KMS-11 (cell line): ENCODE results near the gene PBX2.

Source experiments
- H2AFZ ChIP-seq: fragments of 200-600 bp; sonication (generic); 2 replicates; pipeline ENCODE4 v1.6.1; 2016; ENCODE audit warnings: antibody characterized with exemption, mixed run types, low read depth
- H3K27ac ChIP-seq: fragments of 200-600 bp; sonication (generic); 2 replicates; pipeline ENCODE4 v1.6.1; 2016; ENCODE audit warnings: mild to moderate bottlenecking, mixed run types
- H3K27me3 ChIP-seq: fragments of 200-600 bp; sonication (generic); 2 replicates; pipeline ENCODE4 v1.6.1; 2017; ENCODE audit warnings: mild to moderate bottlenecking, low read depth, mixed run types, moderate library complexity; ENCODE audit not compliant: insufficient read depth
- H3K36me3 ChIP-seq: fragments of 200-600 bp; sonication (generic); 2 replicates; pipeline ENCODE4 v1.6.1; 2017; ENCODE audit warnings: mild to moderate bottlenecking, mixed run types; ENCODE audit not compliant: insufficient read depth
- H3K4me1 ChIP-seq: fragments of 200-600 bp; sonication (generic); 2 replicates; pipeline ENCODE4 v1.6.1; 2016; ENCODE audit warnings: mild to moderate bottlenecking, low read depth, mixed run types; ENCODE audit not compliant: poor library complexity, severe bottlenecking
- H3K4me2 ChIP-seq: fragments of 200-600 bp; sonication (generic); 2 replicates; pipeline ENCODE4 v1.7.0; 2016; ENCODE audit warnings: mild to moderate bottlenecking, mixed run types
- H3K4me3 ChIP-seq: fragments of 200-600 bp; sonication (generic); IDR thresholded peaks from 2 replicates; pipeline ENCODE4 v1.6.1; 2017; ENCODE audit warnings: low read depth, low read length, mixed read lengths; ENCODE audit not compliant: insufficient read depth
- H3K79me2 ChIP-seq: fragments of 200-600 bp; sonication (generic); 2 replicates; pipeline ENCODE4 v1.6.1; 2016; ENCODE audit warnings: low read depth, mixed run types; ENCODE audit not compliant: insufficient read depth
- H3K9ac ChIP-seq: fragments of 200-600 bp; sonication (generic); 2 replicates; pipeline ENCODE4 v1.6.1; 2016; ENCODE audit warnings: mild to moderate bottlenecking, mixed run types
- H4K20me1 ChIP-seq: fragments of 200-600 bp; sonication (generic); 2 replicates; pipeline ENCODE4 v1.6.1; 2016; ENCODE audit warnings: mild to moderate bottlenecking, mixed run types; ENCODE audit not compliant: insufficient read depth
- TF ChIP-seq, protein P1 (sequence below): fragments of 200-600 bp; sonication (generic); conservative IDR thresholded peaks from 2 replicates; pipeline ENCODE4 v1.6.1; 2017; ENCODE audit warnings: low read depth, mild to moderate bottlenecking, antibody characterized with exemption, low read length, moderate library complexity, mixed read lengths

PBX2 gene, protein sequence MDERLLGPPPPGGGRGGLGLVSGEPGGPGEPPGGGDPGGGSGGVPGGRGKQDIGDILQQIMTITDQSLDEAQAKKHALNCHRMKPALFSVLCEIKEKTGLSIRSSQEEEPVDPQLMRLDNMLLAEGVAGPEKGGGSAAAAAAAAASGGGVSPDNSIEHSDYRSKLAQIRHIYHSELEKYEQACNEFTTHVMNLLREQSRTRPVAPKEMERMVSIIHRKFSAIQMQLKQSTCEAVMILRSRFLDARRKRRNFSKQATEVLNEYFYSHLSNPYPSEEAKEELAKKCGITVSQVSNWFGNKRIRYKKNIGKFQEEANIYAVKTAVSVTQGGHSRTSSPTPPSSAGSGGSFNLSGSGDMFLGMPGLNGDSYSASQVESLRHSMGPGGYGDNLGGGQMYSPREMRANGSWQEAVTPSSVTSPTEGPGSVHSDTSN

DNA sequence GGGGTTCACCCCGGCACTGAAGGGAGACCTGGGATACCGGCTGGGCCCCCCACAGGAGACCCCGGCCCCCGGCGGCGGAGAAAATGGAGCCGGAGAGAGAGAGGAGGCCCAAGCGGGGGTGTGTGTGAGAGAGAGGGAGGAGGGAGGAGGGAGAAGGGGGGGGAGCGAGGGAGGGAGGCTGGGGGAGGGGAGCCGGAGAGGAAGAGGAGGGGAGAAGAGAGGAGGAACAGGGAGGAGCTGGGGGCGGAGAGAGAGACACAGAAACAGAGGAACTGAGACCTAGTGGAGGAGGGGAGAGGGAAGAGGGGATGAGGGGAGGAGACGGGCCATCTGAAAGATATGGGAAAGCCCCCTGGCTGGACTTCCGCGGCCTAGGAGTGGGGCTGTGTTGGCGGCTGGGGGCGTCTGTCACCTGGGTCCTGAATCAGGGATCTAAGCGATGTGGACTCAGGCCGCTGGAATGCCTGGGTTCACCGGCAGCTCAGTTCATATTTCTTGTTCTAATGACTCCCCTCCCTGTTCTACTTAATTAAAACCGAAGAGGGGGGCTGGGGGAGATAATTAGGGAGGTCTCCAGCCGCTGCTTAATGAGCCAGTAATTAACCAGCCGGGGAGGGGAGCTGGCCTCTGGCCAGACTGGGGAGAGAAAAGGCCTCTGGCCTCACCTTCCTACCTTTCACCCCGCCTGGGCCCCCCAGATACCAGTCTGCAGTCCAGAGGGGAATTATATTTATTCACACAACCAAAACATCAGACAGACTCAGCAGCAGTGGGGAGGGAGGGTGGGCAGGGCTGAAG lies at the start of gene PBX2:
Gene PBX2, minus strand, starts transcription at position 149 of the 798 bp plus-strand sequence. CDS start 287 bp downstream, outside the sequence.
- Histone ChIP-seq H4K20me1 (no peaks in the 10 kb centered on the region), H3K27me3 (no peaks in the 10 kb centered on the region), H2AFZ (no peak within 1 kb of the TSS), H3K4me3 (no peak within 1 kb of the TSS), H3K9ac (peak within 1 kb of the TSS; percentile 73), H3K27ac (peak within 1 kb of the TSS; percentile 69), H3K4me2 (peak within 1 kb of the TSS; percentile 88), H3K79me2 (peaks cover 11% of the 10 kb centered on the region), H3K36me3 (no peaks in the 10 kb centered on the region), H3K4me1 (peaks cover 53% of the 10 kb centered on the region)
- TF ChIP-seq, protein P1, sequence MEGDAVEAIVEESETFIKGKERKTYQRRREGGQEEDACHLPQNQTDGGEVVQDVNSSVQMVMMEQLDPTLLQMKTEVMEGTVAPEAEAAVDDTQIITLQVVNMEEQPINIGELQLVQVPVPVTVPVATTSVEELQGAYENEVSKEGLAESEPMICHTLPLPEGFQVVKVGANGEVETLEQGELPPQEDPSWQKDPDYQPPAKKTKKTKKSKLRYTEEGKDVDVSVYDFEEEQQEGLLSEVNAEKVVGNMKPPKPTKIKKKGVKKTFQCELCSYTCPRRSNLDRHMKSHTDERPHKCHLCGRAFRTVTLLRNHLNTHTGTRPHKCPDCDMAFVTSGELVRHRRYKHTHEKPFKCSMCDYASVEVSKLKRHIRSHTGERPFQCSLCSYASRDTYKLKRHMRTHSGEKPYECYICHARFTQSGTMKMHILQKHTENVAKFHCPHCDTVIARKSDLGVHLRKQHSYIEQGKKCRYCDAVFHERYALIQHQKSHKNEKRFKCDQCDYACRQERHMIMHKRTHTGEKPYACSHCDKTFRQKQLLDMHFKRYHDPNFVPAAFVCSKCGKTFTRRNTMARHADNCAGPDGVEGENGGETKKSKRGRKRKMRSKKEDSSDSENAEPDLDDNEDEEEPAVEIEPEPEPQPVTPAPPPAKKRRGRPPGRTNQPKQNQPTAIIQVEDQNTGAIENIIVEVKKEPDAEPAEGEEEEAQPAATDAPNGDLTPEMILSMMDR = no peak

DNA sequence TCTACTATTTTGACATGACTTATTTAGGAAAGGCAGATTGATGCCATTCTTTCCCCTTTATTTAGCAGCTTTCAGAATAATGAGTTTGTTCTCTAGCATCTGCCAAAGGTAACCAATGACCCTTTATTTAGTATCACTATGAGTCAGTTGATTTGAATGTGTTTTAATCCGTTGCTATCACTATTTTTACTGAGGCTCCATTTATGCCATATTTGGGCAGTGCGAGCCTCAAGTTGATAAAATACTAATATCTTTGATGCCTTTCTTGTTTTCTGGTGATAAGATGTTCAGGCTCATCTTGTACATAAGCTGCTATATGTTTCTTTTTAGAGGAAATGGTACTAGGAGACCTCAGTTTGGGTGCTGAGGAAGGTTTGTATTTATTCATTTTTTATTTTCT lies 49.5 kb upstream of the PBX2 start:
- Histone ChIP-seq H3K4me3 (no peak overlapping the region), H3K36me3 (no peaks in the 10 kb centered on the region), H3K4me1 (peaks cover 7% of the 10 kb centered on the region), H4K20me1 (no peaks in the 10 kb centered on the region), H3K9ac (no peak overlapping the region), H3K4me2 (no peak overlapping the region), H3K27ac (no peak overlapping the region), H2AFZ (no peak overlapping the region), H3K79me2 (no peaks in the 10 kb centered on the region), H3K27me3 (no peaks in the 10 kb centered on the region)
- TF ChIP-seq, protein P1 = no peak

DNA sequence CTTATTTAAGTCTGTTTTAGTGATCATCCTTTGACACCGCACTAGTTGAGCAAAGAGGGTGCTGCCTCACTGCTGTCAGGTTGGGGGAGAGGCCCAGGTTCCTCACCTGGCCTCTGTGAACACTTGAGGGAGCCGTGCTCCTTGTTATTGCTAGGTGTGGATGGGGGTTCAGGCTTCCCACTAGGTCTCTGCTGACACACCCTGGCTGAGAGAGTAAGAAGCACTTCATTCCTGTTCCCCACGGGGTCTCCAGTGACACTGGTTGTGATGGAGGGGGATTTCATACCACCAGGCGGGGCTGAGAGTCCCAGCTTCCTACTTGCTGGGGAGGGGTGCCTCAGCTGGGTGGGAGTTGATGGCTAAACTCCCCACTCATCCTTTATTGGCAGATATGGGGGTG lies 44.9 kb upstream of the PBX2 start:
- H3K4me3 ChIP-seq = no peak overlapping the region
- no peak overlapping the region for H2AFZ ChIP-seq
- no peaks in the 10 kb centered on the region for H3K27me3 ChIP-seq
- no peaks in the 10 kb centered on the region for H3K79me2 ChIP-seq
- no peak overlapping the region for H3K9ac ChIP-seq
- no peaks in the 10 kb centered on the region for H3K4me1 ChIP-seq
- H3K4me2 ChIP-seq = no peak overlapping the region
- H3K27ac ChIP-seq = no peak overlapping the region
- TF ChIP-seq, protein P1 = no peak
- H4K20me1 ChIP-seq = no peaks in the 10 kb centered on the region
- H3K36me3 ChIP-seq = no peaks in the 10 kb centered on the region

DNA sequence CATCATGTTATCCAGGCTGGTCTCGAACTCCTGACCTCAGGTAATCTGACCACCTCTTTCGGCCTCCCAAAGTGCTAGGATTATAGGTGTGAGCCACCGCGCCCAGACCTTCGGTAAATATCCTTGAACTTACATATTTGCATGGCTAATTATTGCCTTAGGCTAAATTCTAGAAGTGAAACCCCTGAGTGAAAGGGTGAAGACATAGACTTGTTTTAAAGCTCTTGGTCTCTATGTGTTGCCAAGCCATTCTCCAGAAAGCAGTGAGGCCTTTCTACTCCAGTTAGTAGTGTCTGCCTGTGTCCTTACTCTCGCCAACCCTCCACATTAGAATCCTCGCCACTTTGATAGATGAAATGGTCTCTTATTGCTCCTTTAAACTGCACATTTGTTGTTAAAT lies 36.4 kb upstream of the PBX2 start:
- TF ChIP-seq, protein P1 = no peak
- Histone ChIP-seq H3K4me1 (no peaks in the 10 kb centered on the region), H3K27me3 (no peaks in the 10 kb centered on the region), H3K79me2 (no peaks in the 10 kb centered on the region), H4K20me1 (no peaks in the 10 kb centered on the region), H3K36me3 (no peaks in the 10 kb centered on the region), H3K4me3 (no peak overlapping the region), H2AFZ (no peak overlapping the region), H3K27ac (no peak overlapping the region), H3K9ac (no peak overlapping the region), H3K4me2 (no peak overlapping the region)
